ENCODE results near the gene PTGES3L.

PTGES3L gene

GRCh38 chr17:42979511-42980273, at the start of gene PTGES3L:
PTGES3L (minus strand) TSS chr17:42980080; CDS start chr17:42980053, 27 bp downstream.
- DNase-seq, result peak; percentile 71

- no peak for DNase-seq
Measured at GRCh38 chr17:43028221-43028861, 48.5 kb upstream of the PTGES3L start.

- no peak for DNase-seq
Measured at GRCh38 chr17:43027091-43028032, 47.5 kb upstream of the PTGES3L start.

DNA sequence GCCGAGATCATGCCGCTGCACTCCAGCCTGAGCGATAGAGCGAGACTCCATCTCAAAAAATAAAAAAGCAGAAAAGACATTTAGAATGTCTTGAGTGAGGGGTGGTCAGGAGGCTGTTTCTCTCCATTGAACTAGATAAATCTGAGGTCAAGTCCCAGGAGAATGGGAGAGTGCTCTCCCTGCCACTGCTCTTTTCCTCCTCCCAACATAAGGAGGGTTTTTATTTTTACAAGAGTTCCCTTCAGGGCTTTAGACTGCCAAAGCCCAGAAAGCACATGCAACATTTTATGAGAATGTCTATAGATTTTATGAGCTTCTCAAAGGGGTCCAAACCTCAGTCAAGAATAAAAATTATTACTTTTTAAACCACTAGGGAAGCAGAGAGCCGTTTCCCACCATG, 46.7 kb upstream of the PTGES3L start:
- DNase-seq, result no peak

DNA sequence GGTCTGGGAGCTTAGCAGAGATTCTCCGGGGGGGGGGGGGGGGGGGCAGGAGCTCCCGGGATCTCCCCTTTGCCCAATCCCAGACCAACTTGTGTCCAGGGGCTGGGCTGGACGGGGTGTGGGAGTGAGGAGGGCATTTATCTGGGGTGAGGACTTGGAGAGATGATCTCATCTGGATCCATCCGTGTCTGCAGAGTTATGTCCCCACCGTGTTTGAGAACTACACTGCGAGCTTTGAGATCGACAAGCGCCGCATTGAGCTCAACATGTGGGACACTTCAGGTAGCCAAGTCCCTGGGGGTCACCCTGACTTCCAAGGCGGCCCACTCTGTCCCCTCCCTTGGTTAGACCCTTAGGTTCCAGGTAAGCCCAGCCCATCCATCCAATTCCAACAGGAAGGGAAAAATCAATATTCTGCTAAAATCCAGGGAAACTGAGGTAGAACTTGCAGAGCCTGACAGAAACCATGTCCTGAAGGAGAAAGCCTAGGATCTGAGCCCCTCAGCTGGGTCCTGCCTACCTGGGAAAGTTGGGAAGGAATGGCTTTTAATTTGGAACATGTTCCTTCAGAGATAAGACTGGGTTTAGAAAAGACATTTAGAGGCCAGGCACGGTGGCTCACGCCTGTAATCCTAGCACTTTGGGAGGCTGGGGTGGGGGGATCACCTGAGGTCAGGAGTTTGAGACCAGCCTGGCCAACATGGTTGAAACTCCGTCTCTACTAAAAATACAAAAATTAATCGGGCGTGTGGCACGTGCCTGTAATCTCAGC, 46.1 kb upstream of the PTGES3L start:
- no peak for DNase-seq

- no peak for DNase-seq
Measured at GRCh38 chr17:43025290-43025657, 45.4 kb upstream of the PTGES3L start.

GRCh38 chr17:43024407-43025289, 44.8 kb upstream of the PTGES3L start, which contains the start of gene RND2:
RND2 (plus strand) TSS chr17:43025231; CDS start chr17:43025348, 117 bp downstream.
- DNase-seq, result peak; percentile 97

- DNase-seq, result peak; percentile 79
Measured at GRCh38 chr17:43021741-43022512, 42.0 kb upstream of the PTGES3L start, which contains the start of gene VAT1. VAT1 (minus strand) TSS chr17:43022385; CDS start chr17:43022322, 63 bp downstream.

DNA sequence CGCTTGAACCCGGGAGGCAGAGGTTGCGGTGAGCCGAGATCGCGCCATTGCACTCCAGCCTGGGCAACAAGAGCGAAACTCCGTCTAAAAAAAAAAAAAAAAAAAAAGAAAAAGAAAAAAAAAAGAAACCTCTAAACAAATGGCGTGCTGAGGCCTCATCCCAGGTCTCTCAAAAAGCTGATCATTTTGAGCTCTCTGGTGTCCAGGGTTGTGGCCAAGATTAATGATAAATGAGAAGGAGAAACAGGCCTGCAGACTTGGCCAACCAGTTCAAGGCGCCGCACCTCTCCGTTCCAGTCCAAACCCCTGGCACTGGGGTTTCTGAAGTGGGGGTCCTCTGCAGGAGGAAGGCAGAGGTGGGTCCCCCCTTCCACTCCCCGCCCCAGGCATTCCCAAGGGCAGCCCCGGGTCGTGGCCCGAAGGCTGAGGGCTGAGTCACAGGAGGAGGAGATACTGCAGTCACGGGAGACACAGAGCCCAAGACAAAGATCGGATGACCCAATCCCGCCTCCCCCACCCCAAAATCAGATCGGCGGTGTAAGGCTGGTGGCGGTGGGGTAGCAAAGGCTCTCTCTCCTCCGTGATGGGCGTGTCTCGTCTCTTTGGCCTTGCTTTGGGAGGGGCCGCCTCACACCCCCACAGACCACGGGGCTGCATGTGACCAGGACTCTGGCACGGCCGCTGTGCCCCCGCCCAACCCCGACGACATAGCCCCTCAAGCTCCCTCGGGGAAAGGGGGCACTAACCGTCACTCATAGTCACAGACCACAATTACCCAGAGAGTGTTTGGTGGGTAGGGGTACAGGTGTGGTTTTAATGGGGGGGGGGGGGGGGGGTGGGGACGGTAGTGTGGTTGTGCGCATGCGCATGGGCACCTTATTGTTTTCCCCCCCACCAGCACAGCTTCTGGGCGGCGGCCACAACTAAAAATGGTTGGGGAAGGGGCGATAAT, 41.2 kb upstream of the PTGES3L start:
- DNase-seq, result peak; percentile 78

DNA sequence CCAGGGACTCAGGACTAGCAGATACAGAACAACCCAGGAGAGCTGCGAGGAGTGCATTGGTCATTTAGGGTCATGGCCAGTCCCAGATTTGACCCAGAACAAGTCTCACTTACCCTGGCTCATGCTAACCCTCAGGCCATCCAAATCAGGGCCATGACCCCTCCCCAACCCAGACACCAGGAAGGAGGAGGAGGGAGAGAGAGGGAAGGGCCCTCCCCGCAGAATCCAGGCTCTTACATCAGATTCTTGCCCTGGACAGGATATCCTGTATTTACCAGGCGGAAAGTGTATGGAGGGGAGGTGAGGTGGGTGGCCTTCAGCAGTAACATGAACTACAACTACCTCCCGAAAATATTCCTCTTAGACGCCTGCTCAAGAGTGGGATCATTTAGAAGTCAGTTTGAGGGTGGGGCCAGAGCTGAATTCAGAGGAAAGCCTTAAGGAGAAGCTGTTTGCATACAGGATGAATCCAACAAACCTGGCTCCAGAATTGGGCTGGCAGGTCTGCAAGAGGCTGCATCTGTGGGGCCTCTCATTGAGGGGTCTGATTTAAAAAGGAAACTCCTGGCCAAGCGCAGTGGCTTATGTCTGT, 40.2 kb upstream of the PTGES3L start:
- DNase-seq, result no peak

DNA sequence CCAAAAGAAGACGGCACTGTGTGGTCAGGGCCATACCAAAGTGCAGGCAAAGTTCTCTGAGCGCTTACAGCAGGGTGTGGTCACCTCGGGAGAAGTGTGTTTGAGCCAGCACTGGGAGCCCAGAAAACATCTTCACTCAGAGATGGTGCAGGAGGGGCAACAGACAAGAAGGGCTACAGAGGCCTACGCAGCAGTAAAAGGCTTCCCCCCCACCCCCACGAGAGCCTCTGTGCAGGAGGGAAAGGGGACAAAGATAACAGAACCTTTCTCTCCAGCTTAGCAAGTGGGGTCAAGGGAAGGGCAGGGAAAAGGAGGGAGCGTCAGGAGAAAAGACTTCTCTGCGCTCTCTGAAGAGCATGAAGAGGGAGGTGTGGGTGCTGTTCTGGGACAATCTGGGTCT, 39.5 kb upstream of the PTGES3L start:
- no peak for DNase-seq

- DNase-seq, result no peak
Measured at GRCh38 chr17:43018932-43019331, 39.1 kb upstream of the PTGES3L start.

DNA sequence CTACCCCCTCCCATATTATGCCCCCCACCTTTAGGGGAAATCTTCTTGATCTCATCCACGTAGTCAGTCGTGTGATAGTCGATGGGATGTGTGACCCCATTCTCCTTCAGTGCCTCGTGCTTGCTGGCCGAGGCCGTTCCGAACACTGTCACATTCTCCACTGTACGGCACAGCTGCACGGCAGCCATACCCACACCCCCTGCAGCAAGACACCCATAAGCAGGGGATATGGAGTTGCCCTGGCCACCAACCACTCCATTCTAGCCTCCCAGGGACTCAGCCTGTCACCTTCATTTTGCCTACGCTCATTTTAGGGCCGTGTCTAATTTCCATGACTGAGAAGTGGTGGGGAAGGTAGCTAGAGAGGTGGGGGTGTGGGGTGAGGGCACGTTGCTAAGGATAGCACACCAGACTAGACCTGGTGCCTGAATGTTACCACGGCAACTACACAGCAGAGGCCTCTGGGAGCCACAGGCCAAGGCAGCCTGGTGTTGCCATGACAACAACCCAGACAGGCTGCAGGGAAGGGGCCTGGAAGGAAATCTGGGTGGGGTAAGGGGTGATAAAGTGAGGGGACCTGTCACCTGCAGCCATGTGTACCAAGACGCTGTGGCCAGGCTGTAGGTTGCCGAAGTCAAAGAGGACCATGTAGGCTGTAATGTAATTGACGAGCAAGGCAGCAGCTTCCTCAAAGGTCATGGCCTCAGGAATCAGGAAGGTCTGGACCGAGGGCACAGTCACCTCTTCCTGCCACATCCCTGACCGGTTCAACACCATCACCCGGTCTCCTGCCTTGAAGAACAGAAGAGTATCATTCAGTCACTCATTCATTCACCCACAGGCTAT, 38.4 kb upstream of the PTGES3L start:
- DNase-seq, result no peak

DNA sequence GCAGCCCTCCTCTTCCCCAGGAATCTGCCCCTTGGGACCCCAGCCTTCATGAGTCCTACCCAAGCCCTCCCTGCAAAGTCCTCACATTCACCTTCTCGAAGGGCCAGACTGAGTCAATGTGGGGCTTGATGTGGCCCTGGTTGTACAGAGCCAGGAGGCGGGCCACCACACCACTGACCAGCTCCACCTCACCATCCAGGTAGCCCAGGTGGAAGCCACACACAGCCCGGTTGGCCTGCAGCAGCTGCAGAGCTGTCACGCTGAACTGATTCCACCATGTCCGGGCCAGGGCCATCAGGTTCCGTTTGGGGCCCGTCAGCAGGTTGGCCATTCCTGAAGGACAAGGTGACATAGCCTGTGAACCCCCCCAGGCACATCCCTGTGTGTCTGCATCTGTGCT, 36.3 kb upstream of the PTGES3L start:
- DNase-seq, result no peak

DNA sequence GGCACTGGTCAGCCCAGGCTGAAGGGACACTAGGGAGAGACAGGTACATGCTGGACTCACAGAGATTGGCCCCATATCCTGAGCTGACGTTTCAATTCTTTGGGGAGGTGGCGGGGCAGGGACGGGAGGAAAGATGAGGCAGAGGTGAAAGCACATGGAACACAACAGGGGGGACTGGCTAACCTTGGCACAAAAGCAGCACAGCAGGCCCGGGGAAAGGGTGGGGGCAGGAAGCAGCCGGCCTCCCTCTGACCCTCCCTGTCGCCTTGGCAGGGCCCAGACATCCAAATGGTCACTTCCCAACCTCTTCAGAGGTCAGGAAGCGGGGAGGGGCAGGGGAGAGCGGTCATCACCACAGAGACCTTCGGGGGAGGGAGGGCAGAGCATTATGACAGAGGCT, 35.7 kb upstream of the PTGES3L start:
- no peak for DNase-seq

DNA sequence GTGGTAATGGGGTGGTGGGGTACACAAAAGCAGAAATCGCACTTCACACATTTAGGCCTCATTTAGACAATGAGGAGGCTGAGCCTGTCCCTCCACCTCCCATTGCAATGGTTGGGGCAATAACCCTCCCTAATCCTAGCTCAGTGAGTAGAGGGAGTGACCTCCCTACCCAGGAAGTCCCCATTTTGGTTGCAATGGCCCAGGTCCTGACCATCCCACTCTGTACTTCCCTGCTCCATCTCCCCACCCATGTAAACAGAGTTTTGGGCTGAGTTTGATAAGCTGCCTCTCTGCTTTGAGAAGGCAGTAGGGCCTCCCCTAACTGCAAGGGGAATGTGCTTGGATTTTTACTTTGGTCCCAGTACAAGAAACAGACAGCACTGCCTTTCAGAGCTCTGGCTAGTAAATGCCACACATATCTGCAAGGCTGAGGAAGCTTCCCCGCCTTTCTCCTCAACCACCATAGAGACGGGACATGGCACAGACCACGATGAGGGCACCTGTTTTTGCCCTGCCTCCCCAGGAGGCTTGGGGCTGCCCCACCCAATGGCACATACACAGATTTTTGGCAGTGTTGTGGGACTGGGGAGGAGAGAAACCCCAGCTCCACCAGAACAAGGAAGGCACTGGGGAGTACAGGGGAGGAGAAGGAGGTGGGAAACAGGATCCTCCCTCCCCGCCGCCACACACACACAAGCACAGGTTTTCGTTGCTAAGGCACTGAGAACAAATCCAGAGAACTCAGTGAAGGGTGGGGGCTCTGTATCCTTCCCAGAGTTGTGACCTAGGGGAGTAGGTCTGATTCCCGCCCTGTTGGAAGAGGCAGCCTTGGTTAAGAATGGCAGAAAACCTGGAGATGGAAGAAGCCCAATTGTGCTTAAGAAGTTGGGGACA, 35.0 kb upstream of the PTGES3L start:
- no peak for DNase-seq
